GM18526 (cell line): ENCODE measurements around the gene SMYD2.

Experiments
- POLR2A ChIP-seq: IDR thresholded peaks from 3 replicates; pipeline ENCODE4 v1.6.1; 2011; ENCODE audit not compliant: insufficient read length; ENCODE audit errors: extremely low read depth

Gene SMYD2

DNA sequence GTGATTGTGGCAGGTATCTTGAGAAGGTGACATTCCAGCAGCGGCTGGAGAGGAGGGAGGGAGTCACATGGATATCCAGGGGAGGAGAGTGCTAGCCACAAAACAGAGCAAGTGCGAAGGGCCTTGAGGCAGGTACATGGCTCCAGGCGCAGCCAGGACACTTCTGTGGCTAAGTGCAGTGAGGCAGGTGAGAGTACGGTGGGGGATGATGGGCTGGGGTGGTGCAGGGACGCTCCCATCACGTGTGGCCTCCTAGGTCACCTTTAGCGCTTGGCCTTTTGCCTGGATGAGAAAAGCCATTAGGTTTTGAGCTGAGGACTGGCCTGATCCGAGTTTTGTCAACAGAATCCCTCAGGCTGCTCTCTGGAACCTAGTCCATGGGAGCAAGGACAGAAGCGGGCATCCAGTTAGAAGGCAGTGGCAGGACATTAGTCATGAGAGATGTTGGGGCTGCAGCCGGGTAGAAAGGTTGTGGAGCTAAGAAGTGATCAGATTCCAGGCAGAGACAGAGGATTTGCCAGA lies 31.6 kb downstream of the SMYD2 start:
- no peak for TF ChIP-seq POLR2A

GRCh38 chr1:214314178-214314843 lies 33.4 kb downstream of the SMYD2 start:
- TF ChIP-seq POLR2A, result no peak

DNA sequence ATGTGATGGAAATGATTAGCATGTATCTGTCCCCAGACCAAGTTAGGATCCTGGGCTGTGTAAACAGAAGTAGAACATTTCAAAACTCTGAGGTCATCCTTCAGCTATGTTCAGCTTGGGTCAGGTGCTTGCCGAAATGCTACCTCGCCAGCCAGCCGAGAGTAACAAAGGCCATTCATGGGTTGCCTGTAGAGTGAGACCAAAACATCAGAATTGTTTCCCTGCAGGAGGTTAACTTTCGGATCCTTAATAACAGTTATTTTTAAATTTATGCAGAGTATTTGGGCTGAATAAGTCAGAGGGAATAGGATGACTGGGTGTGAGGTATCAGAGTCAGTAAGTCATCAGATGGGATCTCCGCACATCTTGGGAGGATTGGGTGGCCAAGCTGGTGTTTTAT lies 35.6 kb downstream of the SMYD2 start:
- TF ChIP-seq POLR2A, result no peak

DNA sequence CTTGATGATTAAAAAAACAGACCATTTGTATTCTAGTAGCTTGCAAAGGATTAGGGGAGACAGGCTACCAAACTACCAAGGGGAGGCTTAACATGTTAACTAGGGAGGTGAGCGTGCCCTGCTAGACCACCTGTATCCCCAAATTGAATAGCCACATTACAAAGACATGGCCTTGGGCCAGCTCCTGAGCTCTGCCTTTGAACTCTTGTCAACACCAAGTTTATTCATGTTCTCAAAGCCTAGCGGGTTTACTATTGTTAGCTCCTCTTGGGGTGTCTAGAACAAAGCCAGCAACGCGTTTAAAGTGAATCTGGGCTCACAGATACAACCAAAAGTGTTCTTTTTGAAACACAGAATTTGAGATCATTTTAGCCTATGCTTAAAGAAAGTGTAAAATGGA lies 36.3 kb downstream of the SMYD2 start:
- no peak for TF ChIP-seq POLR2A

GRCh38 chr1:214317734-214318133 lies 36.8 kb downstream of the SMYD2 start:
- no peak for TF ChIP-seq POLR2A

GRCh38 chr1:214318356-214318755 lies 37.4 kb downstream of the SMYD2 start:
- no peak for TF ChIP-seq POLR2A

DNA sequence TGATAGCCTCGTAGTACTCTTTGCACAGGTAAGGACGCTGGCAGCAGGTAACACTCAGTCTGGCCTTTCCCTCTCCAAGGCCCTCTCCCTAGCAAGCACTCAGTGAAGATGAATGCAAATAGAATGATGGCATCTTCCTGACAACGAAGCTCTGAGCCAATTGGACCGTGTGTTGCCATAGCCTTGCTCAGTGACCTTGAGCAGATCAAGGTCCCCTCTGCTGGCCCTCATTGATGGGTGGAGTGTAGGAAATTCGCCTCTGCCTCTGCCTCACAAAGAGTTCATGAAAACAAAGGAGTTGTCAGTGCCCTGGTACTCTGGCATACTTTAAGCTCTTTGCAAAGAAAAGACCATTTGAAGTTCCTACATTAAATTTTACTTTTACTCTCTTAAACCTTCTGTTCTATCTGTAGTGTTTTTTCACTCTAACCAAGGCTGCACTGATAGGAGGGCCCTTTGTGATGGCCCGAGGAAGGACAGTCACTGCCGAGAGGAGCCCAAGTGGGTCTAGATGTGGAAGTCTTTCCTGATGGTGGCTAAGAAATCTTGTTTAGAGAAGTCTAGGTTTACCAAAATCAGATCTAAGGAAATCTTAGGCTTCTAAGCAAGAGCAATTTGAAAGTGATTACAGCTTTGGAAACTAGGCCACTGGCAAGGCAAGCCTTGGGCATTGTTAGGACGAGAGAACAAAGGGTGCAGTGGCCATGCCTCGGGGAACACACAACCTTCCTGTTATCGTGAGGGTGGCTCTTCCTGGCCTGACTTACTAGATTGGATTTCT lies 38.2 kb downstream of the SMYD2 start:
- TF ChIP-seq POLR2A, result no peak

DNA sequence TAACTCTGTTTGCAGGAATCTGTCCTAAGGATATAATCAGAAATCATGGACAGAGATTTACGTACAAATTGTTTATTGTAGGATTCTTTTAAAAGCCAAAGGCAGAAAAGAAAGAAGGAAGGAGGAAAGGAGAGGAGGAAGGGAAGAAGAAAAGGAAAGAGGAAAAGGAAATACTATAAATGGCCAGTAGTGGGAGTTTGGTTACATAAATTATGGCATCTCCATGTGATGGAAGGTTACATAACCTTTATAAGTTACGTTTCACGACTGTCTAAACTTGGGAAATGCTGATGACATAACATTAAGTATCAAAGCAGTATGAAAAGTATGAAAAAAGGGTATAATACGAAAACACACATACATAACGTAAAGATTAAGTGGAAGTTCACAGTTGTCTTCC lies 39.0 kb downstream of the SMYD2 start:
- no peak for TF ChIP-seq POLR2A

DNA sequence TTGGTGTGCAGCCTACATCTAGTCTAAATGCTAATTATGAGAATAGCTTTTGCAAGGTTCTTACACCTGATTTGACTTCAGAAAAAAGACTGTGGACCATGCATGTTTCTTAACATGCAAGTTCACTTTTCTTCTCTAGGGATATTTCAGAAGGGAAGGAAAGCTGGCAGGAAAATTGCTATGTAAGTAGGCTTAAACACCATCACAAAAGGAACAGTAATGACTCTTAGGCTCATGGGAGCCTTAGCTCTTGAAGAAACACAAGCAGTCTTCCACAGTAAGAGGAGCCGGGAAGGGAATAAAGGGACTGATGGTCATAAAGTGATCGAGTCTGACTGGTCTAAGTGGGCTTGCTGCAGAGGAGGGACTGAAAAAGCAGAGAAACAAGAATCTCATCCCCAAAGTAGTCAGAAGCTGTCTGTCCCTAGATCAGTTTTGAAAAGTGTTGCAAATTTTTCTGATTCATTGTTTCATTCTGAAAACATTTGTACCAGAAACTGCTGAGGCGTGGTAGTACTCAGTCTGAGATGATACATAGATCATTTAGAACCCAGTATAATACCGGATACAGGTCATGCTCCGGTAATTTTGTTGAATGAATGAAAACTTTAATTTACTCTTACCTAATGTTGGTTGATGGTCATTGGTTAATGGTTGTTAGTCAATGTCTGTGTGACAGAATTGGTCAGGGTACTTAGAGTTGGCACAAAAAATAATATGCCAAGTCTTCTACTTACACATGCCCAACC lies 40.9 kb downstream of the SMYD2 start:
- TF ChIP-seq POLR2A, result no peak

DNA sequence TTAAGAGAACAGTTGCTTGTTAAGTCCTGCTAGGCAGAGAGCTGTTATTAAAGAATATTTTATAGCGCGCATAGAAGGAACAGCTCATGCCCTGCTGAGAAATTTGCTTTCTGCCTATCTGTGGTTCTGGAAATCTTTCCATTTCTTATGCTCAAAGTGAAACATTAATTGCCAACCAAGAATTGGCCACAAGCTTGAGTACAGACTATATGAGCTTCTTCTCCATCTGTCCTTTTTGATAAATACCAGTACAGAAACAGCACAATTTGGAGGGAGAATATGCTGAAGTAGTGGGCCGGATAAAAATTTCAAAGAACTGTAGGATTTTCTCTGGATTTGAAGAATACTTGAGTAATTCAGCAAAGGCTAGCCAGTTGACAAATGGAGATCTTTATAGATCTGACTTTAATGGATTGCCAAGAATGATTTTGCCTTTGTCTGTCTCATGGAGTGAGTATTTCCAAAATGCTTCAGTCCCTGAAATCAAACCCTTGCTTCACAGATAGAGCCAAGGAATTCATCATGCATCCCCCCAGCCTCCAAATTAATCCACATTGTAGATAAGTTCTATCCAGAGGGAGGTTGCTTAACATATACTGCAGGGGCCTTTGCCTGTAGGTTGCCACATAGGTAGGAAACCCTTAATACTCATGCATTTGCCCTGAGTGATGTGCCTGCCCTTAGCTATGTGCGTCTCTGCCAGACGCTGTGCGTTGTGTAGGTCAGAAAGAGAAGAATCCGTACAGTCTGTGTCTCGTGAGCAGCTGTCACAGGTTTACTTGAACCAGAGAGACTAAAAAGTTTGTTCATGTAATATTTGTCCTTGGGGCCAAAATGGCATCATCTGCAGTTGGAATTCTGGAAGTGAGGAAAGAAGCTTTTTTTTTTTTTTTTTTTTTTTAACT lies 44.2 kb downstream of the SMYD2 start:
- TF ChIP-seq POLR2A, result no peak

- TF ChIP-seq POLR2A, result no peak
Measured at GRCh38 chr1:214326406-214326805, 45.4 kb downstream of the SMYD2 start.

DNA sequence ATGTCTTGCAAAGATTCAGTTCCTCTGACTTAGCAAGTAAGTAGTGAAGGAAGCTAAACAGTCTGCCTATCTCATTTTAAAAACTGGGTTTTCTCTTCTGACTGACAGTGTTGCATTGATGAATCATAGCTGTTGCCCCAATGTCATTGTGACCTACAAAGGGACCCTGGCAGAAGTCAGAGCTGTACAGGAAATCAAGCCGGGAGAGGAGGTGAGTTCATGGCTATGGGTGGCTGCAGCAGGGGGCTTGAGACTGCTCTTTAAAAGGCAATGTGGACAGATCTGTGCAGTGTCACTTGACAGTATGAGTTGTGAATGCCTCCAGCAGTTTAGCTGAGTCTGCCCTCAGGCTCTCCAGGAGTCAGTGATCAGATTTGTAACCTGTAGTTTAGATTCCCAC lies 46.6 kb downstream of the SMYD2 start:
- no peak for TF ChIP-seq POLR2A

- no peak for TF ChIP-seq POLR2A
Measured at GRCh38 chr1:214328770-214329469, 48.0 kb downstream of the SMYD2 start.
